Activated naive CD8-positive, alpha-beta T cell (primary cell): Measurements from ENCODE around the gene API5.
A peak's percentile ranks its signal among the peaks of the same experiment; 100 is the strongest.

ENCODE experiments used
- H3K27ac Mint-ChIP-seq: one replicate; pipeline ENCODE4 v1.8.0; 2021; ENCODE audit warnings: mixed read lengths
- H3K27me3 Mint-ChIP-seq: one replicate; pipeline ENCODE4 v1.8.0; 2021; ENCODE audit warnings: mixed read lengths
- H3K36me3 Mint-ChIP-seq: one replicate; pipeline ENCODE4 v1.8.0; 2021; ENCODE audit warnings: mixed read lengths
- H3K4me1 Mint-ChIP-seq: one replicate; pipeline ENCODE4 v1.8.0; 2021; ENCODE audit warnings: low read depth, mixed read lengths
- H3K4me3 Mint-ChIP-seq: one replicate; pipeline ENCODE4 v1.8.0; 2021; ENCODE audit warnings: mild to moderate bottlenecking, mixed read lengths
- H3K9me3 Mint-ChIP-seq: one replicate; pipeline ENCODE4 v1.8.0; 2021; ENCODE audit warnings: low read depth, mixed read lengths

The API5 gene

DNA sequence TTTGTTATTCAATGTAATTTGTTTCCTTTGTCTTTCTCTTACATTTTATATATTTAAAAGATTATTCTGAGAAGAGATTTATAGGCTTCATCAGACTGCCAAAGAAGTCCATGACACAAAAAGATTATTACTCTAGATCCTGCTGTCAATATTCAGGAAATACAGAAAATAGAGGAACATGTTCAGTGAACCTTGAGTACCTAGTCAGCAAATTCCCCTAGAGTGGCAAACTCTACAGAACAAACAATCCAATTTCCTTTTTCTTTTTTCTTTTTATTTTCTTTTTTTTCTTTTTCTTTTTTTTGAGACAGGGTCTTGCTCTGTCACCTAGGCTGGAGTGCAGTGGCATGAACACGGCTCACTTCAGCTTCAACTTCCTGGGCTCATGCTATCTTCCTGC is 70.8 kb downstream of the API5 start:
- Mint-ChIP-seq H3K27ac (no peak overlapping the region), H3K36me3 (peaks cover 6% of the 10 kb centered on the region), H3K27me3 (no peaks in the 10 kb centered on the region), H3K4me3 (no peak overlapping the region), H3K4me1 (peaks cover 4% of the 10 kb centered on the region), H3K9me3 (no peaks in the 10 kb centered on the region)

DNA sequence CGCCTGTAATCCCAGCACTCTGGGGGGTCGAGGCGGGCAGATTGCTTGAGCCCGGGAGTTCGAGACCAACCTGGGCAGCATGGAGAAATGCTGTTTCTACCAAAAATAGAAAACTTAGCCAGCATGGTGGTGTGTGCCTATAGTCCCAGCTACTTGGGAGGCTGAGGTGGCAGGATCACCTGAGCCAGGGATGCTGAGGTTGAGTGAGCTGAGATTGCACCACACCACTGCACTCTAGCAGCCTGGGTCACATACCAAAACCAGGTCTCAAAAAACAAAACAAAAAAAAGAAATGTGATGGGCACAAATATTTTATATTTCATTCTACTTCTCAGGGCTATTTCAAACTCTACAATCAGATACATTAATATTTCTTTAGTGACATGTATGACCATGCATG is 72.6 kb downstream of the API5 start:
- no peaks in the 10 kb centered on the region for H3K9me3 Mint-ChIP-seq
- H3K36me3 Mint-ChIP-seq: peaks cover 6% of the 10 kb centered on the region
- H3K4me1 Mint-ChIP-seq: no peaks in the 10 kb centered on the region
- no peak overlapping the region for H3K27ac Mint-ChIP-seq
- H3K4me3 Mint-ChIP-seq: no peak overlapping the region
- no peaks in the 10 kb centered on the region for H3K27me3 Mint-ChIP-seq

DNA sequence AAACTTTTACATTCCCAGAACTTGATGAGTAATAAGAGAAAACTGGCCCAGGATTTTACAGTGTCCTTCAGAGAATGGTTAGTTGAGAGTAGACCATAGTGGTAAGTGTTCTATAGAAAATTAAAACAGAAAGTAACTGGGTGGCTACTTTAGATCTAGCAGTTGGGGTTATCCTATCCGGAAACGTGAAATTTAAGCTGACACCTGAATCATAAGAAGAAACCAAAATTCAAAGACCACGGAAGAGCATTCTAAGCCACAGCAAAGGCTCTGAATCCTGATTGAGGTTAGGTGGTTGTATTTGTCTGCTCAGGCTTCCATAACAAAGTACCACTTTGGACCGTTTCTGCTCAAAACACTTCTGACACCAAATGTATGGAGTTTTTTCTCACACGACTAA is 80.9 kb downstream of the API5 start:
- Mint-ChIP-seq H3K36me3 (peaks cover 21% of the 10 kb centered on the region), H3K4me1 (peaks cover 30% of the 10 kb centered on the region), H3K9me3 (no peaks in the 10 kb centered on the region), H3K27me3 (no peaks in the 10 kb centered on the region), H3K27ac (peak overlapping the region; percentile 50), H3K4me3 (peak overlapping the region; percentile 8)

DNA sequence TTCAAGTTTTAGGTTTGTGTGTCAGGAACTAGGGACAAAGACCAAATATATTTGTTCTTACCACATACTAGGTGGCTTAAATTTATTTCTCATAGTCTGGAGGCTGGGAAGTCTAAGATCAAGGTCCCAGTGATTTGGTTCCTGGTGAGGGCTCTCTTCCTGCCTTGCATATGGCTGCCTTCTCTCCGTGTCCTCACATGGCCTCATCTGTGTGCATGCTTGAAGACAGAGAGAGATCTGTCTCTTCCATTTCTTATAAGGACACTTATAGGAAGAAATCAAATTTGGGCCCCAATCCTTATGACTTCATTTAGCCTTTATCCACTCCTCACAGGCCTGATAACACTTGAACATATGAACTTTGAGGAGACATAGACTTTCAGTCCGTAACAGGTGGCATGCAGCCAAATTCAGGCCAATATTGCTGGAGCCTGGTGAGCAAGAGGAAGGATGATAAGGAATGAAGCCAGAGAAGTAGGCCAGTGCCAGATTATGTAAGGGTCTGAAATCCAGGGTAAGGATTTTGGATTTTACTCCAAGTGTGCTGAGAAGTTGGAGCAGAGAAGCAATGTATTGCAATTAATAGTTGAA is 82.1 kb downstream of the API5 start:
- Mint-ChIP-seq H3K27ac (no peak overlapping the region), H3K36me3 (peaks cover 25% of the 10 kb centered on the region), H3K9me3 (no peaks in the 10 kb centered on the region), H3K4me3 (no peak overlapping the region), H3K27me3 (no peaks in the 10 kb centered on the region), H3K4me1 (peaks cover 30% of the 10 kb centered on the region)
